Right atrium auricular region (tissue), 2 donors: ENCODE measurements around the gene FAM8A1. TPM values are rescaled to one million over a fixed set of nuclear protein-coding genes. Genes with fewer than 3 reads are reported as not detected.

ENCODE experiments used
- DNase-seq: peaks from one replicate; pipeline ENCODE4 v3.0.0-alpha.2; 2019; ENCODE audit warnings: low spot score
- H3K27ac ChIP-seq, 2 donors: fragments of 200-600 bp; sonication (generic); 1 replicate in 1 of 2; 2 replicates in 1 of 2; pipeline ENCODE4 v1.5.1; 2016 to 2019
- H3K27me3 ChIP-seq, 2 donors: fragments of 200-600 bp; sonication (generic); one replicate each; pipeline versions ENCODE4 v1.5.1 to v1.6.0; 2017 to 2019
- H3K36me3 ChIP-seq: fragments of 200-600 bp; sonication (generic); one replicate; pipeline ENCODE4 v1.5.1; 2016
- H3K4me1 ChIP-seq, 2 donors: fragments of 200-600 bp; sonication (generic); one replicate each; pipeline versions ENCODE4 v1.5.1 to v1.6.0; 2017 to 2019
- H3K4me3 ChIP-seq, 2 donors: fragments of 200-600 bp; sonication (generic); 1 replicate in 1 of 2; 2 replicates in 1 of 2; pipeline ENCODE4 v1.5.1; 2017 to 2019; ENCODE audit warnings: mild to moderate bottlenecking in 1 of 2, moderate library complexity in 1 of 2
- H3K9me3 ChIP-seq, 2 donors: fragments of 200-600 bp; sonication (generic); one replicate each; pipeline ENCODE4 v1.5.1; 2019
- CTCF ChIP-seq, 2 donors: fragments of 200-600 bp; sonication (generic); IDR thresholded peaks; one replicate each; pipeline ENCODE4 v1.5.1; 2019; ENCODE audit warnings: antibody characterized with exemption in 2 of 2
- total RNA-seq, 2 donors: library from RNA; depleted of rRNA; stranded (reverse); fragments of >200 nt; gene quantifications; one replicate each; pipeline ENCODE4 v1.1.0, GENCODE V29; 2016

FAM8A1 gene
- total RNA-seq, 2 donors from 2014 or later: 19.3 to 21.0 TPM

GRCh38 chr6:17593246-17593645, 6.9 kb upstream of the FAM8A1 start:
- Histone ChIP-seq H3K36me3 (no peaks in the 10 kb centered on the region), H3K27ac (no peak overlapping the region), H3K4me1 (no peaks in the 10 kb centered on the region), H3K9me3 (no peaks in the 10 kb centered on the region), H3K4me3 (no peak overlapping the region), H3K27me3 (no peaks in the 10 kb centered on the region)
- TF ChIP-seq CTCF (IDR thresholded peaks at IDR 0.05): no peak
- DNase-seq: no peak

- no peak for DNase-seq
- H3K4me3 ChIP-seq: no peak overlapping the region
- no peaks in the 10 kb centered on the region for H3K27me3 ChIP-seq
- no peaks in the 10 kb centered on the region for H3K9me3 ChIP-seq
- no peak overlapping the region for H3K27ac ChIP-seq
- no peaks in the 10 kb centered on the region for H3K36me3 ChIP-seq
- TF ChIP-seq CTCF (IDR thresholded peaks at IDR 0.05): no peak
- peaks cover 0 to 6% of the 10 kb centered on the region in 2 donors for H3K4me1 ChIP-seq
Observed at GRCh38 chr6:17596085-17596484, 4.0 kb upstream of the FAM8A1 start.

GRCh38 chr6:17600527-17601385, 654 bp downstream of the FAM8A1 start:
- Histone ChIP-seq H3K27me3 (no peaks in the 10 kb centered on the region), H3K4me1 (peaks cover 0 to 21% of the 10 kb centered on the region in 2 donors), H3K36me3 (no peaks in the 10 kb centered on the region), H3K4me3 (peak overlapping the region; percentile 88 to 99), H3K9me3 (no peaks in the 10 kb centered on the region), H3K27ac (peak overlapping the region; percentile 95 to 98)
- no peak for DNase-seq
- TF ChIP-seq CTCF (IDR thresholded peaks at IDR 0.05): peak in 1 of 2 donors; percentile 44

- H3K27me3 ChIP-seq: no peaks in the 10 kb centered on the region
- H3K4me3 ChIP-seq: peak overlapping the region; percentile 88 to 99
- H3K27ac ChIP-seq: peak overlapping the region; percentile 95 to 98
- no peak for TF ChIP-seq CTCF (IDR thresholded peaks at IDR 0.05)
- no peaks in the 10 kb centered on the region for H3K9me3 ChIP-seq
- peaks cover 3% of the 10 kb centered on the region for H3K36me3 ChIP-seq
- no peak for DNase-seq
- H3K4me1 ChIP-seq: peaks cover 0 to 21% of the 10 kb centered on the region in 2 donors
Observed at GRCh38 chr6:17601386-17601703, 1.2 kb downstream of the FAM8A1 start.

- no peak for DNase-seq
- no peak overlapping the region for H3K27ac ChIP-seq
- no peak for TF ChIP-seq CTCF (IDR thresholded peaks at IDR 0.05)
- H3K36me3 ChIP-seq: peaks cover 7% of the 10 kb centered on the region
- no peaks in the 10 kb centered on the region for H3K9me3 ChIP-seq
- no peaks in the 10 kb centered on the region for H3K27me3 ChIP-seq
- no peak overlapping the region for H3K4me3 ChIP-seq
- H3K4me1 ChIP-seq: peaks cover 0 to 21% of the 10 kb centered on the region in 2 donors
Observed at GRCh38 chr6:17602888-17603287, 2.8 kb downstream of the FAM8A1 start.
